PC-9 (cell line): ENCODE results near the gene PIGP. TPM values are rescaled to one million over a fixed set of nuclear protein-coding genes. Genes with fewer than 3 reads are reported as not detected.
"Not testable (repeated sequence)": the region's sequence is repeated elsewhere in the genome, so short reads cannot be mapped to it uniquely, and the experiment has no call there.

Experiments used
- BruUV-seq: library from RNA; stranded (reverse); fragments of 400-500 nt; replicated peaks from 2 replicates; lab custom pipeline; 2021; lab: Mats Ljungman, UMichigan
- CTCF ChIA-PET: fragments of 300-600 bp; sonication (Branson Sonifier 250); formaldehyde crosslinking; loops from one replicate; lab custom pipeline; 2022; ENCODE audit warnings: antibody characterized with exemption; lab: Charles Lee
- POLR2A ChIA-PET: fragments of 300-600 bp; sonication (Branson Sonifier 250); formaldehyde crosslinking; loops from one replicate; lab custom pipeline; 2022; ENCODE audit warnings: antibody characterized with exemption; ENCODE audit not compliant: unreplicated experiment; lab: Charles Lee
- DNase-seq, 2 experiments: peaks; one replicate each; pipeline versions ENCODE4 v3.0.0 to v3.0.0-alpha.2; 2015 to 2022; ENCODE audit warnings: mixed read lengths in 1 of 2
- H2AFZ ChIP-seq: fragments of 200-600 bp; sonication (generic); 2 replicates; pipeline ENCODE4 v1.8.1; 2017; ENCODE audit warnings: antibody characterized with exemption
- H3F3A ChIP-seq: fragments of 200-600 bp; sonication (generic); 2 replicates; pipeline ENCODE4 v1.8.1; 2017; ENCODE audit warnings: antibody characterized with exemption, mild to moderate bottlenecking, low read depth; ENCODE audit not compliant: insufficient read depth
- H3K27ac ChIP-seq: fragments of 200-600 bp; sonication (generic); 2 replicates; pipeline ENCODE4 v1.6.1; 2016; ENCODE audit warnings: mixed run types
- H3K27me3 ChIP-seq: fragments of 200-600 bp; sonication (generic); 2 replicates; pipeline ENCODE4 v1.6.1; 2016; ENCODE audit warnings: low read depth, mixed run types; ENCODE audit not compliant: insufficient read depth
- H3K36me3 ChIP-seq: fragments of 200-600 bp; sonication (generic); 2 replicates; pipeline ENCODE4 v1.6.1; 2016; ENCODE audit warnings: low read depth, mixed run types
- H3K4me1 ChIP-seq: fragments of 200-600 bp; sonication (generic); replicated peaks from 2 replicates; pipeline ENCODE4 v1.6.1; 2016; ENCODE audit warnings: mixed run types; ENCODE audit not compliant: insufficient read depth
- H3K4me2 ChIP-seq: fragments of 200-600 bp; sonication (generic); 2 replicates; pipeline ENCODE4 v1.6.1; 2017; ENCODE audit warnings: mixed run types
- H3K4me3 ChIP-seq: fragments of 200-600 bp; sonication (generic); 2 replicates; pipeline ENCODE4 v1.6.1; 2016; ENCODE audit warnings: mixed run types
- H3K79me2 ChIP-seq: fragments of 200-600 bp; sonication (generic); 2 replicates; pipeline ENCODE4 v1.6.1; 2017; ENCODE audit warnings: low read depth, mixed run types
- H3K9me2 ChIP-seq: fragments of 200-600 bp; sonication (generic); 2 replicates; pipeline ENCODE4 v1.8.1; 2017; ENCODE audit warnings: mild to moderate bottlenecking; ENCODE audit not compliant: insufficient read depth
- H3K9me3 ChIP-seq: fragments of 200-600 bp; sonication (generic); 2 replicates; pipeline ENCODE4 v1.8.1; 2016; ENCODE audit warnings: low read depth; ENCODE audit not compliant: insufficient read depth
- H4K20me1 ChIP-seq: fragments of 200-600 bp; sonication (generic); 2 replicates; pipeline ENCODE4 v1.8.1; 2017; ENCODE audit not compliant: insufficient read depth
- EZH2 ChIP-seq: fragments of 200-600 bp; sonication (generic); IDR thresholded peaks from 2 replicates; pipeline ENCODE4 v1.8.0; 2017; ENCODE audit warnings: antibody characterized with exemption, low read depth
- intact Hi-C: fragments of 100-400 bp; cut with micrococcal nuclease; formaldehyde crosslinking; loops from one replicate; pipeline ENCODE4 v1.10.0; 2022; ENCODE audit not compliant: unreplicated experiment
- total RNA-seq: library from RNA; stranded (reverse); gene quantifications from 2 replicates; pipeline ENCODE4 v1.2.3, GENCODE V29; 2021
- TF ChIP-seq, protein P1 (sequence below): fragments of 200-600 bp; sonication (generic); conservative IDR thresholded peaks from 2 replicates; pipeline ENCODE4 v1.6.1; 2017; ENCODE audit warnings: mixed run types, antibody characterized with exemption, mild to moderate bottlenecking, moderate library complexity

Gene PIGP
- total RNA-seq, 1 experiment from 2014 or later = 20.9 TPM

GRCh38 chr21:37117204-37117603, 44.3 kb upstream of the PIGP start:
- no peaks in the 10 kb centered on the region for H3K4me1 ChIP-seq
- TF ChIP-seq, protein P1, sequence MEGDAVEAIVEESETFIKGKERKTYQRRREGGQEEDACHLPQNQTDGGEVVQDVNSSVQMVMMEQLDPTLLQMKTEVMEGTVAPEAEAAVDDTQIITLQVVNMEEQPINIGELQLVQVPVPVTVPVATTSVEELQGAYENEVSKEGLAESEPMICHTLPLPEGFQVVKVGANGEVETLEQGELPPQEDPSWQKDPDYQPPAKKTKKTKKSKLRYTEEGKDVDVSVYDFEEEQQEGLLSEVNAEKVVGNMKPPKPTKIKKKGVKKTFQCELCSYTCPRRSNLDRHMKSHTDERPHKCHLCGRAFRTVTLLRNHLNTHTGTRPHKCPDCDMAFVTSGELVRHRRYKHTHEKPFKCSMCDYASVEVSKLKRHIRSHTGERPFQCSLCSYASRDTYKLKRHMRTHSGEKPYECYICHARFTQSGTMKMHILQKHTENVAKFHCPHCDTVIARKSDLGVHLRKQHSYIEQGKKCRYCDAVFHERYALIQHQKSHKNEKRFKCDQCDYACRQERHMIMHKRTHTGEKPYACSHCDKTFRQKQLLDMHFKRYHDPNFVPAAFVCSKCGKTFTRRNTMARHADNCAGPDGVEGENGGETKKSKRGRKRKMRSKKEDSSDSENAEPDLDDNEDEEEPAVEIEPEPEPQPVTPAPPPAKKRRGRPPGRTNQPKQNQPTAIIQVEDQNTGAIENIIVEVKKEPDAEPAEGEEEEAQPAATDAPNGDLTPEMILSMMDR = no peak
- TF ChIP-seq EZH2 = no peak
- no peak for DNase-seq
- H3K27me3 ChIP-seq = no peaks in the 10 kb centered on the region
- no peaks in the 10 kb centered on the region for H4K20me1 ChIP-seq
- H3K36me3 ChIP-seq = no peaks in the 10 kb centered on the region; the same call in 1 of the 2 replicates
- no TSS peak for BruUV-seq
- no peak overlapping the region for H3K4me2 ChIP-seq
- H3K79me2 ChIP-seq = no peaks in the 10 kb centered on the region
- H3K9me3 ChIP-seq = no peaks in the 10 kb centered on the region
- ChIA-PET POLR2A (interaction anchor here (0.9 kb wide), 1 partner anchor 798 kb away, joined by 3 read pairs; no protein-coding TSS in a partner anchor), CTCF (no interaction called here)
- H3K9me2 ChIP-seq = no peaks in the 10 kb centered on the region
- no peak overlapping the region for H3K4me3 ChIP-seq
- H3F3A ChIP-seq = no peaks in the 10 kb centered on the region
- intact Hi-C loops = no loop called here
- no peak overlapping the region for H3K27ac ChIP-seq
- H2AFZ ChIP-seq = no peak overlapping the region

DNA sequence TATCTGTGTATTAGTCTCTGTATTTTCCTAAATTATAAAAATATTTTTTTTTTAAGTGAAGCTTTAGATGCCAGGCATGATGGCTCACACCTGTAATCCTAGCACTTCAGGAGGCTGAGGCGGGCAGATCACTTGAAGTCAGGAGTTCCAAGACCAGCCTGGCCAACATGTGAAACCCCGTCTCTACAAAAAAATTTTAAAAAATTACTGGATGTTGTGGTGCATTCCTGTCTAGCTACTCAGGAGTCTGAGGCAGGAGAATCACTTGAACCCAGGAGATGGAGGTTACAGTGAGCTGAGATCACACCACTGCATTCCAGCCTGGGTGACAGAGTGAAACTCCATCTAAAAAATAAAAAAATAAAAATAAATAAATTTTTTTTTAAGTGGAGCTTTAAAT, 43.6 kb upstream of the PIGP start:
- DNase-seq, H3F3A ChIP-seq, H3K36me3 ChIP-seq, H3K27me3 ChIP-seq, BruUV-seq, CTCF ChIA-PET, intact Hi-C loops, H3K27ac ChIP-seq, H4K20me1 ChIP-seq, H3K4me2 ChIP-seq, H3K9me2 ChIP-seq, H3K79me2 ChIP-seq, H3K9me3 ChIP-seq, H3K4me1 ChIP-seq, H2AFZ ChIP-seq, H3K4me3 ChIP-seq: not testable (repeated sequence)
- POLR2A ChIA-PET = interaction anchor here (0.9 kb wide), 1 partner anchor 797 kb away, joined by 3 read pairs; no protein-coding TSS in a partner anchor

DNA sequence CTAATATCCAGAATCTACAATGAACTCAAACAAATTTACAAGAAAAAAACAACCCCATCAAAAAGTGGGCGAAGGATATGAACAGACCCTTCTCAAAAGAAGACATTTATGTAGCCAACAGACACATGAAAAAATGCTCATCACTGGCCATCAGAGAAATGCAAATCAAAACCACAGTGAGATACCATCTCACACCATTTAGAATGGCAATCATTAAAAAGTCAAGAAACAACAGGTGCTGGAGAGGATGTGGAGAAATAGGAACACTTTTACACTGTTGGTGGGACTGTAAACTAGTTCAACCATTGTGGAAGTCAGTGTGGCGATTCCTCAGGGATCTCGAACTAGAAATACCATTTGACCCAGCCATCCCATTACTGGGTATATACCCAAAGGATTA, 41.4 kb upstream of the PIGP start:
- CTCF ChIA-PET, DNase-seq, POLR2A ChIA-PET: not testable (repeated sequence)

GRCh38 chr21:37111029-37111428, 38.2 kb upstream of the PIGP start:
- POLR2A ChIA-PET, H2AFZ ChIP-seq, BruUV-seq, H3K4me2 ChIP-seq, H3K27ac ChIP-seq, H3K36me3 ChIP-seq, DNase-seq, H3K27me3 ChIP-seq, H4K20me1 ChIP-seq, H3K4me1 ChIP-seq, H3K9me3 ChIP-seq, H3F3A ChIP-seq, CTCF ChIA-PET, intact Hi-C loops, H3K4me3 ChIP-seq, H3K9me2 ChIP-seq, H3K79me2 ChIP-seq: not testable (repeated sequence)

More for the DNA sequence above, 41.4 kb upstream of the PIGP start:
- H3K79me2 ChIP-seq, H4K20me1 ChIP-seq, H3K9me2 ChIP-seq, H3K4me1 ChIP-seq, H3K27me3 ChIP-seq, H3K4me2 ChIP-seq, H2AFZ ChIP-seq, H3K4me3 ChIP-seq, H3K9me3 ChIP-seq, H3K27ac ChIP-seq, H3K36me3 ChIP-seq, H3F3A ChIP-seq, BruUV-seq, intact Hi-C loops: not testable (repeated sequence)
